ENCODE results near the gene NAGA.
"Not testable (repeated sequence)": the region's sequence is repeated elsewhere in the genome, so short reads cannot be mapped to it uniquely, and the experiment has no call there.

DNA sequence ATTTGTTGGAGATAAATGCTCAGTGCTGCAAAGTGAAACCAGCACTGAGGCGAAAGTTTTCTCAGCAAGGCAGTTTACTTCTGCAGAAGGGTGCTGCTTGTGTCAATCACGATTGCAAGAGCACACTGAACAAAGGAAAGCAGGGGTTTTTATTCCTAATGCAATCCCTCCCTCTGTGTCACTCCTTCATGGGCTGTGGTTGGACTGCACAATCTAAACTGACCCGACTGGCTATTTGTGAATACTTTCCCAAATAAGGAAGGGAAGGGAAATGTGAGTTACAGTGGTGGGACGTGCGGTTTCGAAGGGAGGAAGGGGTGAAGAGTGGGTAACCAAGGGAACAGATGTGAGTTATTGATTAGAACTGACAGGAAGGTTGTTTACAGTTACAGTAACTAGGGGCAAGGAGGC is 44.8 kb upstream of the NAGA start:
- TF ChIP-seq EZH2 (IDR thresholded peaks at IDR 0.05; ENCODE audit: insufficient read depth, poor library complexity, severe bottlenecking); EZH2phosphoT487 (IDR thresholded peaks at IDR 0.05; ENCODE audit: insufficient read depth, low read depth): not testable (repeated sequence)
